ENCODE measurements around the gene TMTC2. TPM values are rescaled to one million over a fixed set of nuclear protein-coding genes. Genes with fewer than 3 reads are reported as not detected.

Gene TMTC2
- total RNA-seq, 2 experiments from 2014 or later = 1.8 to 2.1 TPM

DNA sequence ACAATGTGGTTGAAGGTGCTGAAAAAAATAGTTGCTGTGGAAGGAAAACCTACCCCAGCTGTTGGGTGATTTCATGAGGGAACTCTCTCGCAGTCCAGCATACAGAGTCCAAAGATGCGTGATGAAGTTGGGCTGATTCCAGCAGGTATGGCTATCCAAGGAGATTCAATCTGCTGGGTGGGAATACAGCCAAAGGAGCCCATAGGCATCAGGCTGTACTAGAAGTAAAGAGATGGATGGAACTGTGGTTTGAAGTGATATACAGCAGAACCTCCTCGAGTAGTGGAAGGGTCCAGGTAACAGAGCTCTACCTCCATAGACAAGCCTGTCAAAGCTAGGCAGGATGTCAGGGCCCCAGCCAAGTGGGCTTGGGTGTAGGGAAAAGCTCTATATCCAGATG lies 11.5 kb upstream of the TMTC2 start:
- peaks cover 0 to 5% of the 10 kb centered on the region in 2 experiments for H3K27me3 ChIP-seq (ENCODE audit: control insufficient read depth in 1 of 2, insufficient read depth in 2 of 2, low read length in 2 of 2)
- H3K27ac ChIP-seq (ENCODE audit: low read depth in 1 of 2, low read length in 2 of 2) = no peak overlapping the region
- ChIA-PET CTCF (interaction anchor here (2.5 kb wide), 1 partner anchor 11 kb away, joined by 10 read pairs; the partner anchor contains the start of gene TMTC2), POLR2A (no interaction called here)
- Mint-ChIP-seq H3K4me3 (no peak overlapping the region), H3K4me1 (ENCODE audit: low read depth) (no peaks in the 10 kb centered on the region), H3K27ac (no peak overlapping the region), H3K36me3 (ENCODE audit: low read depth) (no peaks in the 10 kb centered on the region), H3K9me3 (no peaks in the 10 kb centered on the region), H3K27me3 (peaks cover 26% of the 10 kb centered on the region)
- no peaks in the 10 kb centered on the region for H3K9me3 ChIP-seq (ENCODE audit: control insufficient read depth in 1 of 2, insufficient read depth in 1 of 2, low read length in 2 of 2)
- no peaks in the 10 kb centered on the region for H3K36me3 ChIP-seq (ENCODE audit: insufficient read depth, low read length)
- H3K4me1 ChIP-seq (ENCODE audit: insufficient read depth, low read length) = no peaks in the 10 kb centered on the region
- ATAC-seq (ENCODE audit: poor library complexity) (no peak), DNase-seq (no peak)
- H3K4me3 ChIP-seq (ENCODE audit: low read length) = no peak overlapping the region
- intact Hi-C loops (cut with DNase I, micrococcal nuclease) = no loop called here
- TF ChIP-seq, protein P1, sequence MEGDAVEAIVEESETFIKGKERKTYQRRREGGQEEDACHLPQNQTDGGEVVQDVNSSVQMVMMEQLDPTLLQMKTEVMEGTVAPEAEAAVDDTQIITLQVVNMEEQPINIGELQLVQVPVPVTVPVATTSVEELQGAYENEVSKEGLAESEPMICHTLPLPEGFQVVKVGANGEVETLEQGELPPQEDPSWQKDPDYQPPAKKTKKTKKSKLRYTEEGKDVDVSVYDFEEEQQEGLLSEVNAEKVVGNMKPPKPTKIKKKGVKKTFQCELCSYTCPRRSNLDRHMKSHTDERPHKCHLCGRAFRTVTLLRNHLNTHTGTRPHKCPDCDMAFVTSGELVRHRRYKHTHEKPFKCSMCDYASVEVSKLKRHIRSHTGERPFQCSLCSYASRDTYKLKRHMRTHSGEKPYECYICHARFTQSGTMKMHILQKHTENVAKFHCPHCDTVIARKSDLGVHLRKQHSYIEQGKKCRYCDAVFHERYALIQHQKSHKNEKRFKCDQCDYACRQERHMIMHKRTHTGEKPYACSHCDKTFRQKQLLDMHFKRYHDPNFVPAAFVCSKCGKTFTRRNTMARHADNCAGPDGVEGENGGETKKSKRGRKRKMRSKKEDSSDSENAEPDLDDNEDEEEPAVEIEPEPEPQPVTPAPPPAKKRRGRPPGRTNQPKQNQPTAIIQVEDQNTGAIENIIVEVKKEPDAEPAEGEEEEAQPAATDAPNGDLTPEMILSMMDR (IDR thresholded peaks at IDR 0.05) = no peak

DNA sequence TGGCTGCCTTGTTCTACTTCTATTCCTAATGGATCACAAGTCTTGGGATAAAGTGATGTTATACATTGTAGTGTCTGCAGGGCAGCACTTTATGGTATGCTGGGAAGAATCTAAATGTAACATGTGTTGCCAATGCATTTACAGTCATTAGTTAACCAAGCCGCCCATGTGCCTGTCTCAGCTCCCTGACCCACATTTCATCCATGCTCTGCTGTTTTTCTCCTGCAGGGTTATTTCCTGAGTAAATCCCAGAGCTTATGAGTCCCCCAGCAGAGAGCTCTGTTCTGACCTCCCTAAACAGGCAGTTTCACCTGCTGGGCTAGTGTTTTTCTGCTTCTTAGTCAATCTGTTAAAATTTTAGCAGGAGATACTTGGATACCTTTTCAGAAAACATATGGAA lies 4.4 kb upstream of the TMTC2 start:
- Histone ChIP-seq H3K36me3 (ENCODE audit: insufficient read depth, low read length) (no peaks in the 10 kb centered on the region), H3K9me3 (ENCODE audit: control insufficient read depth in 1 of 2, insufficient read depth in 1 of 2, low read length in 2 of 2) (no peaks in the 10 kb centered on the region), H3K4me1 (ENCODE audit: insufficient read depth, low read length) (peaks cover 3% of the 10 kb centered on the region), H3K27me3 (ENCODE audit: control insufficient read depth in 1 of 2, insufficient read depth in 2 of 2, low read length in 2 of 2) (peaks cover 0 to 6% of the 10 kb centered on the region in 2 experiments), H3K4me3 (ENCODE audit: low read length) (no peak overlapping the region), H3K27ac (ENCODE audit: low read depth in 1 of 2, low read length in 2 of 2) (no peak overlapping the region)
- Mint-ChIP-seq H3K36me3 (ENCODE audit: low read depth) (peaks cover 6% of the 10 kb centered on the region), H3K27me3 (peaks cover 28% of the 10 kb centered on the region), H3K27ac (no peak overlapping the region), H3K9me3 (no peaks in the 10 kb centered on the region), H3K4me3 (no peak overlapping the region), H3K4me1 (ENCODE audit: low read depth) (no peaks in the 10 kb centered on the region)
- CTCF ChIA-PET = interaction anchor here (0.9 kb wide), 1 partner anchor 13 kb away, joined by 3 read pairs; no protein-coding TSS in a partner anchor
- DNase-seq = no peak
- intact Hi-C loops (cut with DNase I, micrococcal nuclease) = loop anchor here (10.0 kb wide), 2 partner anchors 1142 to 1822 kb away; no protein-coding TSS in a partner anchor
- ATAC-seq (ENCODE audit: poor library complexity) = no peak
- TF ChIP-seq, protein P1 (IDR thresholded peaks at IDR 0.05) = no peak
- POLR2A ChIA-PET = no interaction called here

DNA sequence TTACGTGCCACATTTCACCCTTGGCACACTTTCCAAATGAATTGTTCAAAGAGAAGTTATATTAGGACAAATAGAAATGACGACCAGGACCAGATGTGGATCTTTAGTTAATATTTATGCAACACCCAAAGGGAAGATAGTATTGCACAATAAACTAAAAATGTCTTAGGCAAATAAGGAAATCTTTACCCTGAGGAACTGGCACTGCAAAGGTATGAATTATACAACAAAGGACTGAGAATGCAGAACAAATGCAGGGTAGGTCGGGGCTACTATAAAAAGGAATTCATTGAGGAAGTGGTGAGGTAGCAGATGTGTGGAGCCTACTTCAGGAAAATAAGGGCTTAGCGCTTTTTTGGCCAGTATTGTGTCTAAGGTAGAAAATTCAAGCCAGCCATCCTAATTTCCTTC lies 3.9 kb upstream of the TMTC2 start:
- ATAC-seq (ENCODE audit: poor library complexity) (no peak), DNase-seq (no peak)
- TF ChIP-seq, protein P1 (IDR thresholded peaks at IDR 0.05) = no peak
- H3K27me3 ChIP-seq (ENCODE audit: control insufficient read depth in 1 of 2, insufficient read depth in 2 of 2, low read length in 2 of 2) = peaks cover 0 to 6% of the 10 kb centered on the region in 2 experiments
- H3K4me3 ChIP-seq (ENCODE audit: low read length) = no peak overlapping the region
- H3K9me3 ChIP-seq (ENCODE audit: control insufficient read depth in 1 of 2, insufficient read depth in 1 of 2, low read length in 2 of 2) = no peaks in the 10 kb centered on the region
- intact Hi-C loops (cut with DNase I, micrococcal nuclease) = loop anchor here (10.0 kb wide), 2 partner anchors 1142 to 1822 kb away; no protein-coding TSS in a partner anchor
- Mint-ChIP-seq H3K36me3 (ENCODE audit: low read depth) (peaks cover 12% of the 10 kb centered on the region), H3K9me3 (no peaks in the 10 kb centered on the region), H3K27ac (no peak overlapping the region), H3K4me3 (no peak overlapping the region), H3K4me1 (ENCODE audit: low read depth) (peaks cover 2% of the 10 kb centered on the region), H3K27me3 (peaks cover 26% of the 10 kb centered on the region)
- POLR2A ChIA-PET = no interaction called here
- H3K36me3 ChIP-seq (ENCODE audit: insufficient read depth, low read length) = no peaks in the 10 kb centered on the region
- CTCF ChIA-PET = no interaction called here
- peaks cover 7% of the 10 kb centered on the region for H3K4me1 ChIP-seq (ENCODE audit: insufficient read depth, low read length)
- no peak overlapping the region for H3K27ac ChIP-seq (ENCODE audit: low read depth in 1 of 2, low read length in 2 of 2)

Data from CD4-positive, alpha-beta T cell (primary cell).